H1 (cell line): Measurements from ENCODE around the gene FAM43B.

ENCODE experiments used
- BCL11A ChIP-seq, 2 experiments: IDR thresholded peaks; one replicate each; pipeline ENCODE4 v1.6.1; 2011; ENCODE audit warnings: low read depth in 2 of 2, low read length in 2 of 2, mild to moderate bottlenecking in 2 of 2
- CEBPB ChIP-seq: IDR thresholded peaks from 2 replicates; pipeline ENCODE4 v1.6.1; 2012; ENCODE audit warnings: low read depth, low read length
- EGR1 ChIP-seq: IDR thresholded peaks from 2 replicates; pipeline ENCODE4 v1.6.1; 2011; ENCODE audit warnings: low read depth, low read length, borderline replicate concordance
- POLR2A ChIP-seq, 2 experiments: IDR thresholded peaks; 1 replicate in 1 of 2; 2 replicates in 1 of 2; pipeline ENCODE4 v1.6.1; 2011; ENCODE audit warnings: low read depth in 2 of 2, low read length in 2 of 2, mild to moderate bottlenecking in 2 of 2; ENCODE audit errors: control extremely low read depth in 1 of 2
- POLR2AphosphoS5 ChIP-seq: IDR thresholded peaks from 2 replicates; pipeline ENCODE4 v1.6.1; 2011; ENCODE audit warnings: low read depth, low read length
- TF ChIP-seq, protein P1 (sequence below), 3 experiments: IDR thresholded peaks; 1 replicate in 2 of 3; 2 replicates in 1 of 3; pipeline versions ENCODE4 v1.5.1 to v1.6.1; 2011; ENCODE audit warnings: low read length in 3 of 3, mild to moderate bottlenecking in 3 of 3, inconsistent platforms in 2 of 3, low read depth in 1 of 3, moderate library complexity in 1 of 3; ENCODE audit not compliant: insufficient read depth in 1 of 3; ENCODE audit errors: control extremely low read depth in 1 of 3
- TF ChIP-seq, protein P2 (sequence below): IDR thresholded peaks from 2 replicates; pipeline ENCODE4 v1.6.1; 2012; ENCODE audit warnings: inconsistent platforms

DNA sequence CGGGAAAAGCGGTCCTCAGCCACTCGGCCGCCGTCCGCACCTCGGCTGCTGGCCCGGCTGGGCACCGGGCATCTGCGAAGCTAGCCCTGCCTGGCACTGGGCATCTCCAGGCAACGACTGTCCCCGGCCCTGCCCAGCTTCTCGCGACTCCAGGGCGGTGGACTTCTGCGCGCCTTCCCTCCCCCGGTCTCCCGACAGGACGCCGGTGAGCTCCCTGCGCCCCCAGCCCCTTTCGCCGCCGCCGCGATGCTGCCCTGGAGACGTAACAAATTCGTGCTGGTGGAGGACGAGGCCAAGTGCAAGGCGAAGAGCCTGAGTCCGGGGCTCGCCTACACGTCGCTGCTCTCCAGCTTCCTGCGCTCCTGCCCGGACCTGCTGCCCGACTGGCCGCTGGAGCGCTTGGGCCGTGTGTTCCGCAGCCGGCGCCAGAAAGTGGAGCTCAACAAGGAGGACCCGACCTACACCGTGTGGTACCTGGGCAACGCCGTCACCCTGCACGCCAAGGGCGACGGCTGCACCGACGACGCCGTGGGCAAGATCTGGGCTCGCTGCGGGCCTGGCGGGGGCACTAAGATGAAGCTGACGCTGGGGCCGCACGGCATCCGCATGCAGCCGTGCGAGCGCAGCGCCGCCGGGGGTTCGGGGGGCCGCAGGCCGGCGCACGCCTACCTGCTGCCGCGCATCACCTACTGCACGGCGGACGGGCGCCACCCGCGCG lies 514 bp downstream of the FAM43B start:
- TF ChIP-seq, protein P1, sequence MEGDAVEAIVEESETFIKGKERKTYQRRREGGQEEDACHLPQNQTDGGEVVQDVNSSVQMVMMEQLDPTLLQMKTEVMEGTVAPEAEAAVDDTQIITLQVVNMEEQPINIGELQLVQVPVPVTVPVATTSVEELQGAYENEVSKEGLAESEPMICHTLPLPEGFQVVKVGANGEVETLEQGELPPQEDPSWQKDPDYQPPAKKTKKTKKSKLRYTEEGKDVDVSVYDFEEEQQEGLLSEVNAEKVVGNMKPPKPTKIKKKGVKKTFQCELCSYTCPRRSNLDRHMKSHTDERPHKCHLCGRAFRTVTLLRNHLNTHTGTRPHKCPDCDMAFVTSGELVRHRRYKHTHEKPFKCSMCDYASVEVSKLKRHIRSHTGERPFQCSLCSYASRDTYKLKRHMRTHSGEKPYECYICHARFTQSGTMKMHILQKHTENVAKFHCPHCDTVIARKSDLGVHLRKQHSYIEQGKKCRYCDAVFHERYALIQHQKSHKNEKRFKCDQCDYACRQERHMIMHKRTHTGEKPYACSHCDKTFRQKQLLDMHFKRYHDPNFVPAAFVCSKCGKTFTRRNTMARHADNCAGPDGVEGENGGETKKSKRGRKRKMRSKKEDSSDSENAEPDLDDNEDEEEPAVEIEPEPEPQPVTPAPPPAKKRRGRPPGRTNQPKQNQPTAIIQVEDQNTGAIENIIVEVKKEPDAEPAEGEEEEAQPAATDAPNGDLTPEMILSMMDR (IDR thresholded peaks at IDR 0.05; ENCODE audit: control extremely low read depth in 1 of 3, insufficient read depth in 1 of 3, low read depth in 1 of 3, low read length in 3 of 3): no peak
- no peak for TF ChIP-seq EGR1
- no peak for TF ChIP-seq POLR2AphosphoS5
- no peak for TF ChIP-seq POLR2A (IDR thresholded peaks at IDR 0.05; ENCODE audit: control extremely low read depth in 1 of 2, low read depth in 2 of 2, low read length in 2 of 2)
- TF ChIP-seq, protein P2, sequence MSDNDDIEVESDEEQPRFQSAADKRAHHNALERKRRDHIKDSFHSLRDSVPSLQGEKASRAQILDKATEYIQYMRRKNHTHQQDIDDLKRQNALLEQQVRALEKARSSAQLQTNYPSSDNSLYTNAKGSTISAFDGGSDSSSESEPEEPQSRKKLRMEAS: no peak
- TF ChIP-seq BCL11A (IDR thresholded peaks at IDR 0.05; ENCODE audit: low read depth in 2 of 2, low read length in 2 of 2): no peak
- TF ChIP-seq CEBPB: no peak
